ENCODE measurements around the gene AFP. TPM values are rescaled to one million over a fixed set of nuclear protein-coding genes. Genes with fewer than 3 reads are reported as not detected.

Gene AFP
- total RNA-seq, 1 experiment from 2014 or later = 4.9 TPM

DNA sequence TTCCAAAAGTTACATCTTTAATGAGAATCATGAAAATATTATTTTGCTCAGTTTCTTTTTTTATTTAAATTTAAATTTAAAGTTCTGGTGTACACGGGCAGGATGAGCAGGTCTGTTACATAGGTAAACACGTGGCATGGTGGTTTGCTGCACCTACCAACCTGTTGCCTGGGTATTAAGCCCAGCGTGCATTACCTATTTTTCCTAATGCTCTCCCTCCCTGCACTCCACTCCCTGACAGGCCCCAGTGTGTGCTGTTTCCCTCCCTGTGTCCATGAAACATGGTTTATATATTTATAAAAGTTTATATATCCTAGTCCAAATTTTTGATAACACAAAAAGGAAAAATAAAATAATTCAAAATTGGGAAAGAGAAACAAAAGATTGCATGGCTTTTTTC is 4.0 kb downstream of the AFP start:
- Histone ChIP-seq H3K18ac (ENCODE audit: insufficient read length, low read depth, low read length) (no peak overlapping the region), H2AK5ac (ENCODE audit: insufficient read length, low read length) (no peak overlapping the region)
- WGBS (ENCODE audit: extremely low coverage, insufficient read length, low lambda C conversion rate) = no CpG with 5 or more reads among the region's 3 CpGs

More for the DNA sequence above, 4.0 kb downstream of the AFP start:
- no peaks in the 10 kb centered on the region for H3K23me2 ChIP-seq (ENCODE audit: insufficient read length, low read depth, low read length, poor library complexity, severe bottlenecking)
- H3K27me3 ChIP-seq (ENCODE audit: insufficient read depth, low read length) = no peaks in the 10 kb centered on the region
- H3K4ac ChIP-seq (ENCODE audit: low read depth, low read length) = no peak overlapping the region
- H3T11ph ChIP-seq (ENCODE audit: low read length) = no peak overlapping the region
- no peaks in the 10 kb centered on the region for H3K9me3 ChIP-seq (ENCODE audit: control insufficient read depth, low read depth, low read length)
- H3K4me2 ChIP-seq (ENCODE audit: insufficient read depth, insufficient read length, low read length) = no peak overlapping the region
- H3K9ac ChIP-seq (ENCODE audit: extremely low read depth, insufficient read length, low read length) = no peak overlapping the region
- no peak overlapping the region for H3K14ac ChIP-seq (ENCODE audit: insufficient read depth, low read length)
- no peaks in the 10 kb centered on the region for H3K4me1 ChIP-seq (ENCODE audit: insufficient read depth, low read length)
- H2BK5ac ChIP-seq (ENCODE audit: insufficient read length, low read length) = no peak overlapping the region
- no peaks in the 10 kb centered on the region for H3K9me3 Mint-ChIP-seq
- no peak overlapping the region for H3K27ac Mint-ChIP-seq
- no peak overlapping the region for H2BK12ac ChIP-seq (ENCODE audit: insufficient read length, low read depth, low read length)
- no peak overlapping the region for H2BK120ac ChIP-seq (ENCODE audit: low read depth, low read length, poor library complexity, severe bottlenecking)
- TF ChIP-seq, protein P1, sequence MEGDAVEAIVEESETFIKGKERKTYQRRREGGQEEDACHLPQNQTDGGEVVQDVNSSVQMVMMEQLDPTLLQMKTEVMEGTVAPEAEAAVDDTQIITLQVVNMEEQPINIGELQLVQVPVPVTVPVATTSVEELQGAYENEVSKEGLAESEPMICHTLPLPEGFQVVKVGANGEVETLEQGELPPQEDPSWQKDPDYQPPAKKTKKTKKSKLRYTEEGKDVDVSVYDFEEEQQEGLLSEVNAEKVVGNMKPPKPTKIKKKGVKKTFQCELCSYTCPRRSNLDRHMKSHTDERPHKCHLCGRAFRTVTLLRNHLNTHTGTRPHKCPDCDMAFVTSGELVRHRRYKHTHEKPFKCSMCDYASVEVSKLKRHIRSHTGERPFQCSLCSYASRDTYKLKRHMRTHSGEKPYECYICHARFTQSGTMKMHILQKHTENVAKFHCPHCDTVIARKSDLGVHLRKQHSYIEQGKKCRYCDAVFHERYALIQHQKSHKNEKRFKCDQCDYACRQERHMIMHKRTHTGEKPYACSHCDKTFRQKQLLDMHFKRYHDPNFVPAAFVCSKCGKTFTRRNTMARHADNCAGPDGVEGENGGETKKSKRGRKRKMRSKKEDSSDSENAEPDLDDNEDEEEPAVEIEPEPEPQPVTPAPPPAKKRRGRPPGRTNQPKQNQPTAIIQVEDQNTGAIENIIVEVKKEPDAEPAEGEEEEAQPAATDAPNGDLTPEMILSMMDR (conservative IDR thresholded peaks at IDR 0.05) = no peak
- no peak for DNase-seq
- no peak overlapping the region for H4K91ac ChIP-seq (ENCODE audit: insufficient read length, low read depth, low read length)
- no peaks in the 10 kb centered on the region for H3K36me3 Mint-ChIP-seq (ENCODE audit: insufficient read depth in 1 of 3, low read depth in 3 of 3)
- H4K20me1 ChIP-seq (ENCODE audit: control insufficient read depth, insufficient read depth, insufficient read length) = no peaks in the 10 kb centered on the region
- no peak overlapping the region for H4K8ac ChIP-seq (replicated peaks; ENCODE audit: insufficient read length, low read depth, low read length)
- H3K27ac ChIP-seq (ENCODE audit: insufficient read length, low read depth, low read length) = no peak overlapping the region
- no peak overlapping the region for H2AFZ ChIP-seq (ENCODE audit: low read length)
- no peak overlapping the region for H3K56ac ChIP-seq (ENCODE audit: insufficient read length, low read depth, low read length)
- no peaks in the 10 kb centered on the region for H3K79me2 ChIP-seq (ENCODE audit: insufficient read depth, low read length)
- no peak overlapping the region for H3K23ac ChIP-seq (ENCODE audit: insufficient read length, low read depth, low read length)
- no peak overlapping the region for H4K5ac ChIP-seq (ENCODE audit: insufficient read length, low read depth, low read length)
- H3K79me1 ChIP-seq (ENCODE audit: insufficient read depth, low read depth, low read length, poor library complexity, severe bottlenecking) = no peaks in the 10 kb centered on the region
- no peak overlapping the region for H2BK15ac ChIP-seq (ENCODE audit: low read depth, low read length)
- H2BK20ac ChIP-seq (ENCODE audit: low read depth, low read length, poor library complexity, severe bottlenecking) = no peak overlapping the region
- H3K4me3 Mint-ChIP-seq = no peak overlapping the region
- no peaks in the 10 kb centered on the region for H3K4me1 Mint-ChIP-seq
- no peaks in the 10 kb centered on the region for H3K27me3 Mint-ChIP-seq (ENCODE audit: low read depth)
